Measurements from ENCODE around the gene ZCCHC14. TPM values are rescaled to one million over a fixed set of nuclear protein-coding genes. Genes with fewer than 3 reads are reported as not detected.

Gene ZCCHC14
- polyA plus RNA-seq, 2 of the 4 experiments (the other 2 are of a cell fraction): 3.8 to 7.3 TPM

- no peaks in the 10 kb centered on the region for H3K9me3 ChIP-seq
- H3K27ac ChIP-seq: no peak overlapping the region
- DNase-seq (ENCODE audit: low read depth in 1 of 2, low spot score in 1 of 2): no peak
- no peak for FAIRE-seq
- WGBS (ENCODE audit: missing lambda C conversion rate): 92% methylated on average over 2 of the region's 2 CpGs
- no peak for ATAC-seq
- TF ChIP-seq E2F6 (IDR thresholded peaks at IDR 0.05; ENCODE audit: borderline replicate concordance, low read depth) (no peak), JUNB (IDR thresholded peaks at IDR 0.05) (no peak), HMGXB4 (CRISPR knock-in tag; IDR thresholded peaks at IDR 0.05; ENCODE audit: borderline replicate concordance) (no peak), RAD21 (conservative IDR thresholded peaks at IDR 0.05 in 1 of 2, IDR thresholded peaks at IDR 0.05 in 1 of 2) (no peak), REST (IDR thresholded peaks at IDR 0.05) (no peak), MAFK (IDR thresholded peaks at IDR 0.05; ENCODE audit: partially characterized antibody) (no peak), HDAC2 (IDR thresholded peaks at IDR 0.05) (no peak), FOSB (CRISPR knock-in tag; IDR thresholded peaks at IDR 0.05) (no peak), FOXS1 (CRISPR knock-in tag; IDR thresholded peaks at IDR 0.05) (no peak), BCL3 (IDR thresholded peaks at IDR 0.05) (no peak), FOSL2 (IDR thresholded peaks at IDR 0.05) (no peak), FOSL2 (CRISPR knock-in tag; IDR thresholded peaks at IDR 0.05) (no peak), ZFP36 (IDR thresholded peaks at IDR 0.05; ENCODE audit: borderline replicate concordance, partially characterized antibody) (no peak), RFX5 (IDR thresholded peaks at IDR 0.05) (no peak), EHF (CRISPR knock-in tag; IDR thresholded peaks at IDR 0.05) (no peak), POLR2A (IDR thresholded peaks at IDR 0.05; ENCODE audit: low read length) (no peak)
- ChIA-PET CTCF (no interaction called here), POLR2A (no interaction called here)
- H3K4me2 ChIP-seq: no peak overlapping the region
- no peak overlapping the region for H3K4me3 ChIP-seq
- peaks cover 35% of the 10 kb centered on the region for H3K4me1 ChIP-seq
Observed at GRCh38 chr16:87496447-87496801, 3.6 kb upstream of the ZCCHC14 start.

GRCh38 chr16:87495578-87496446 lies 3.0 kb upstream of the ZCCHC14 start:
- Histone ChIP-seq H3K4me2 (no peak overlapping the region), H3K4me3 (no peak overlapping the region), H3K4me1 (peaks cover 40% of the 10 kb centered on the region), H3K9me3 (no peaks in the 10 kb centered on the region), H3K27ac (no peak overlapping the region)
- ChIA-PET POLR2A (no interaction called here), CTCF (no interaction called here)
- 79% methylated on average over 8 of the region's 17 CpGs for WGBS (ENCODE audit: missing lambda C conversion rate)
- DNase-seq (ENCODE audit: low read depth in 1 of 2, low spot score in 1 of 2): no peak
- ATAC-seq: no peak
- no peak for FAIRE-seq
- TF ChIP-seq MYC (IDR thresholded peaks at IDR 0.05; ENCODE audit: borderline replicate concordance, low read length) (no peak), HOXB13 (CRISPR knock-in tag; IDR thresholded peaks at IDR 0.05; ENCODE audit: low read depth) (no peak), HDAC2 (IDR thresholded peaks at IDR 0.05) (no peak), ZSCAN20 (CRISPR knock-in tag; IDR thresholded peaks at IDR 0.05) (no peak), CEBPB (IDR thresholded peaks at IDR 0.05) (no peak), CTCF (IDR thresholded peaks at IDR 0.05) (no peak), TFCP2L1 (CRISPR knock-in tag; IDR thresholded peaks at IDR 0.05) (no peak), NPAS2 (CRISPR knock-in tag; IDR thresholded peaks at IDR 0.05; ENCODE audit: borderline replicate concordance) (no peak), RFX5 (IDR thresholded peaks at IDR 0.05) (no peak), MAZ (IDR thresholded peaks at IDR 0.05; ENCODE audit: borderline replicate concordance, low read depth, low read length) (no peak), JUNB (IDR thresholded peaks at IDR 0.05) (no peak), SMC3 (IDR thresholded peaks at IDR 0.05) (no peak), GATA3 (IDR thresholded peaks at IDR 0.05; ENCODE audit: borderline replicate concordance) (no peak), HES2 (IDR thresholded peaks at IDR 0.05) (no peak), MAFK (IDR thresholded peaks at IDR 0.05; ENCODE audit: partially characterized antibody) (no peak), RNF2 (IDR thresholded peaks at IDR 0.05; ENCODE audit: borderline replicate concordance, low read depth) (no peak)

All from A549 (cell line).